Stomach (tissue), 9 donors: ENCODE measurements around the gene SOD2. TPM values are rescaled to one million over a fixed set of nuclear protein-coding genes. Genes with fewer than 3 reads are reported as not detected.
A peak's percentile ranks its signal among the peaks of the same experiment; 100 is the strongest.

ENCODE experiments used
- DNase-seq, 2 donors: peaks; one replicate each; pipeline versions ENCODE4 v3.0.0 to v3.0.0-alpha.2; 2013 to 2019
- H3K27ac ChIP-seq, 5 donors: fragments of 200-600 bp in 4 of 5; sonication (generic) in 4 of 5; one replicate each; pipeline ENCODE4 v1.5.1; 2013 to 2019; ENCODE audit warnings: mild to moderate bottlenecking in 1 of 5, moderate library complexity in 1 of 5
- H3K27me3 ChIP-seq, 3 donors: fragments of 200-600 bp; sonication (generic); one replicate each; pipeline ENCODE4 v1.5.1; 2017 to 2019; ENCODE audit warnings: mixed run types in 1 of 3
- H3K36me3 ChIP-seq, 4 donors: fragments of 200-600 bp; sonication (generic); 1 replicate in 3 of 4; 2 replicates in 1 of 4; pipeline ENCODE4 v1.5.1; 2016 to 2019
- H3K4me1 ChIP-seq, 4 donors: fragments of 200-600 bp; sonication (generic); one replicate each; pipeline ENCODE4 v1.5.1; 2016 to 2019
- H3K4me3 ChIP-seq, 4 donors: fragments of 200-600 bp; sonication (generic) in 3 of 4; one replicate each; pipeline ENCODE4 v1.5.1; 2016 to 2019; ENCODE audit warnings: mild to moderate bottlenecking in 1 of 4
- H3K9me3 ChIP-seq, 4 donors: fragments of 200-600 bp; sonication (generic); one replicate each; pipeline ENCODE4 v1.5.1; 2016 to 2019
- CTCF ChIP-seq, 7 experiments: fragments of 450-650 bp in 4 of 7; fragments of 200-600 bp in 3 of 7; sonication (generic) in 3 of 7; IDR thresholded peaks; one replicate each; pipeline ENCODE4 v1.5.1; 2016 to 2019; ENCODE audit warnings: antibody characterized with exemption in 7 of 7, control low read depth in 2 of 7, mild to moderate bottlenecking in 1 of 7
- EP300 ChIP-seq: sonication (generic); formaldehyde crosslinking; IDR thresholded peaks from one replicate; pipeline ENCODE4 v1.6.1; 2017; ENCODE audit warnings: antibody characterized with exemption
- POLR2A ChIP-seq, 4 donors: fragments of 450-650 bp; IDR thresholded peaks; one replicate each; pipeline ENCODE4 v1.6.1; 2016; ENCODE audit warnings: antibody characterized with exemption in 4 of 4, control low read depth in 2 of 4, mild to moderate bottlenecking in 1 of 4, moderate library complexity in 1 of 4
- POLR2AphosphoS5 ChIP-seq, 3 donors: sonication (generic); formaldehyde crosslinking; IDR thresholded peaks; one replicate each; pipeline ENCODE4 v1.6.1; 2016; ENCODE audit warnings: antibody characterized with exemption in 3 of 3
- WGBS, 5 donors: extraction: QIAGEN DNeasy Blood & Tissue Kit in 3 of 5; methylation state at CpG; one replicate each; pipeline versions ENCODE4 v1.1.5 to v1.1.7; 2013 to 2018; 5-methylcytosine and 5-hydroxymethylcytosine counted together
- intact Hi-C: fragments of 100-400 bp; cut with DNase I; formaldehyde crosslinking; loops from one replicate; pipeline ENCODE4 v1.15.1; 2023; ENCODE audit warnings: low total_unique reads
- polyA plus RNA-seq, 3 donors: library from polyadenylated mRNA; stranded (reverse); fragments of 200-250 nt; gene quantifications; one replicate each; pipeline ENCODE4 v1.2.3, GENCODE V29; 2013
- total RNA-seq, 5 donors: library from RNA; depleted of rRNA; stranded (reverse); fragments of >200 nt; gene quantifications; one replicate each; pipeline versions ENCODE4 v1.1.0 to v1.2.3, GENCODE V29; 2014 to 2016
- donor health status: healthy with polysubstance abuse.
- donor health status: Bipolar disorder and iron deficiency.
- donor health status: healthy.

SOD2 gene
- total and polyA plus RNA-seq, 8 donors = 27.2 to 404 (median 183) TPM

GRCh38 chr6:159688266-159688905, 4.7 kb downstream of the SOD2 start:
- Histone ChIP-seq H3K4me3 (peak overlapping the region in 3 of 4 donors; percentile 10 to 98 (median 91)), H3K9me3 (no peaks in the 10 kb centered on the region), H3K27me3 (no peaks in the 10 kb centered on the region), H3K36me3 (peaks cover 28 to 80% (median 65%) of the 10 kb centered on the region in 4 donors), H3K27ac (no peak overlapping the region), H3K4me1 (peaks cover 32 to 82% (median 51%) of the 10 kb centered on the region in 4 donors)
- TF ChIP-seq POLR2AphosphoS5 (IDR thresholded peaks at IDR 0.05) = no peak
- TF ChIP-seq POLR2A (IDR thresholded peaks at IDR 0.05) = no peak
- TF ChIP-seq CTCF (IDR thresholded peaks at IDR 0.05) = no peak
- no peak for TF ChIP-seq EP300
- WGBS, 5 donors = 70 to 83% (median 74%) methylated on average over 5 of the region's 5 CpGs
- intact Hi-C loops = loop anchor here (10.0 kb wide), 1 partner anchor 66 kb away; no protein-coding TSS in a partner anchor
- DNase-seq = no peak

GRCh38 chr6:159687341-159687740, 5.7 kb downstream of the SOD2 start:
- H3K9me3 ChIP-seq = no peaks in the 10 kb centered on the region
- TF ChIP-seq POLR2AphosphoS5 (IDR thresholded peaks at IDR 0.05) = peak in 1 of 3 donors; percentile 1
- TF ChIP-seq EP300 = no peak
- no peak for DNase-seq
- peak overlapping the region in 2 of 4 donors; percentile 23 to 91 for H3K4me3 ChIP-seq
- no peak overlapping the region for H3K27ac ChIP-seq
- intact Hi-C loops = loop anchor here (10.0 kb wide), 1 partner anchor 67 kb away; no protein-coding TSS in a partner anchor
- peaks cover 31 to 92% (median 59%) of the 10 kb centered on the region in 4 donors for H3K4me1 ChIP-seq
- WGBS, 5 donors = 94 to 96% (median 95%) methylated on average over 9 of the region's 9 CpGs
- H3K27me3 ChIP-seq = no peaks in the 10 kb centered on the region
- H3K36me3 ChIP-seq = peaks cover 34 to 90% (median 75%) of the 10 kb centered on the region in 4 donors

- no peak overlapping the region for H3K27ac ChIP-seq
- TF ChIP-seq EP300 (no peak), POLR2A (IDR thresholded peaks at IDR 0.05) (no peak), CTCF (IDR thresholded peaks at IDR 0.05) (no peak), POLR2AphosphoS5 (IDR thresholded peaks at IDR 0.05) (no peak)
- intact Hi-C loops = loop anchor here (10.0 kb wide), 1 partner anchor 68 kb away; no protein-coding TSS in a partner anchor
Measured at GRCh38 chr6:159686703-159687102, 6.3 kb downstream of the SOD2 start.

GRCh38 chr6:159686040-159686439, 7.0 kb downstream of the SOD2 start:
- Histone ChIP-seq H3K27ac (no peak overlapping the region), H3K36me3 (peaks cover 39 to 95% (median 88%) of the 10 kb centered on the region in 4 donors)

More at GRCh38 chr6:159686703-159687102, 6.3 kb downstream of the SOD2 start:
- peaks cover 24 to 93% (median 60%) of the 10 kb centered on the region in 4 donors for H3K4me1 ChIP-seq
- WGBS, 5 donors = 83 to 88% (median 84%) methylated on average over 3 of the region's 3 CpGs
- H3K27me3 ChIP-seq = no peaks in the 10 kb centered on the region
- peak overlapping the region in 2 of 4 donors; percentile 23 to 91 for H3K4me3 ChIP-seq
- no peaks in the 10 kb centered on the region for H3K9me3 ChIP-seq
- peaks cover 36 to 90% (median 82%) of the 10 kb centered on the region in 4 donors for H3K36me3 ChIP-seq
- no peak for DNase-seq

More at GRCh38 chr6:159686040-159686439, 7.0 kb downstream of the SOD2 start:
- no peaks in the 10 kb centered on the region for H3K27me3 ChIP-seq
- intact Hi-C loops = loop anchor here (10.0 kb wide), 1 partner anchor 69 kb away; no protein-coding TSS in a partner anchor
- TF ChIP-seq POLR2AphosphoS5 (IDR thresholded peaks at IDR 0.05) (no peak), POLR2A (IDR thresholded peaks at IDR 0.05) (no peak), CTCF (IDR thresholded peaks at IDR 0.05) (no peak), EP300 (no peak)
- H3K4me1 ChIP-seq = peaks cover 18 to 96% (median 61%) of the 10 kb centered on the region in 4 donors
- H3K4me3 ChIP-seq = peak overlapping the region in 1 of 4 donors; percentile 91
- H3K9me3 ChIP-seq = no peaks in the 10 kb centered on the region
- no peak for DNase-seq
- WGBS, 5 donors = 73 to 85% (median 77%) methylated on average over 5 of the region's 5 CpGs
